Erythroblast (primary cell): ENCODE measurements around the gene GPX4.
A peak's percentile ranks its signal among the peaks of the same experiment; 100 is the strongest.
"Not testable (repeated sequence)": the region's sequence is repeated elsewhere in the genome, so short reads cannot be mapped to it uniquely, and the experiment has no call there.

Experiments
- DNase-seq, 2 experiments: peaks; one replicate each; lab custom pipeline; 2025; lab: John Stamatoyannopoulos, UW
- GATA1 ChIP-seq: IDR thresholded peaks from 2 replicates; pipeline ENCODE4 v1.6.1; 2011; ENCODE audit warnings: low read depth, mild to moderate bottlenecking, control low read depth, low read length, moderate library complexity
- POLR2A ChIP-seq: IDR thresholded peaks from 2 replicates; pipeline ENCODE4 v1.6.1; 2011; ENCODE audit warnings: mild to moderate bottlenecking, low read length

Gene GPX4

DNA sequence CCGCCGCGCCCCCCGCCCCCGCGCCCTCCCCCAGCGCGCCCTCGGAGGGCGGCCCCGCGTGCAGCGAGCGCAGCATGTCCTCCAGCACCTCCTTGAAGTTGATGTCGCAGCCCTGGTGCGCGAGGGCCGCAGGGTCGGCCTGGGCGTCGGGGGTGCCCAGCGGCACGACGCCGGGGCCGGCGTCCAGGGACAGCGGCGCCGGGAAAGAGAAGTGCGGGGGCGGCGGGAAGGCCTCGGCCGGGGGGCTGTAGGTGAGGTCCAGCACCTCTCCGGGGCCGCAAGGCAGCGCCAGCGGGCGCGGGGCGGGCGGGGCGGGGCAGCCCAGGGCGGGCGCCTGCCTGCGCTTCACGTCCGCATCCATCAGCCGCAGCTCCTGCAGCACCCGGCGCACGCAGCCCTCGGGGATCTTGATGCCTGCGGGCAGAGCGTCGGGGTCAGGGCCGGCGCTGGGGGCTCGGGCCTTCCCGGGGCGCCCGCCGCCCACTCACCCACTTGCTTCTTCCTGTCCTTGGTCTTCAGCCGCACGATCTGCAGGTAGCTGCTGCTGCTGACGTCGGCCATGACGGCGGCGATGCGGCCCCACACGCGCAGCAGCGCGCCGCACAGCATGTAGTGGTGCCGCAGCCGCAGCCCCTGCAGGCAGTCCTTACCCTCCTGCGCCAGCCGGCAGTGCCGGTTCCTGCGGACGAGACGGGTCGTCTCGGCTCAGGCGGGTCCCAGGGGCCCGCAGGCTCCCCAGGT lies 4.7 kb downstream of the GPX4 start:
- no peak for DNase-seq
- no peak for TF ChIP-seq GATA1
- TF ChIP-seq POLR2A = no peak

DNA sequence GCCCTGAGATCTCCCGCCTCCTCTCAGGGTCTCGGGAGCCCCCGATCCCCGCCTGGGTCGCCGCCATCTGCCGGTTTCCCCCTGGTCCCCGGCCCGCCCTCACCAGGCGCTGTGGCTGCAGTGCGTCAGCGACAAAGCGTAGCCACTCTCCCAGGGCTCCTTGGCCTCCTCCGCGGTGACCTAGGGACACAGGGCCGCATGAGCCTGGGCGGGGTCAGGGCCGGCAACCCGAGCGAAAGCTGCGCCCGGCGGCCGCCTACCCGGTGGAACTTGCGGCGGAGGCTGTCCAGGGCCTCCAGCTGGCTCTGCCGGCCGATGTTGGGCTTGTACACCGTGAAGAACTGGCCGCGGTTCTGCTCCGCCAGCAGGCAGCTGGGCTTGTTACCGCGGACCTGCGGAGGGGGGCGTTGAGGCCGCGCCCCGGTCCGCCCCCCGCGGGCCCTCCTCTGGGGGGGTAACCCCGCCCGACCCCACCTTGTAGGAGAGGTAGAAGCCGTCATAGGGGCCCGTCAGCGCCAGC lies 5.3 kb downstream of the GPX4 start:
- TF ChIP-seq GATA1 (no peak), POLR2A (no peak)
- no peak for DNase-seq

DNA sequence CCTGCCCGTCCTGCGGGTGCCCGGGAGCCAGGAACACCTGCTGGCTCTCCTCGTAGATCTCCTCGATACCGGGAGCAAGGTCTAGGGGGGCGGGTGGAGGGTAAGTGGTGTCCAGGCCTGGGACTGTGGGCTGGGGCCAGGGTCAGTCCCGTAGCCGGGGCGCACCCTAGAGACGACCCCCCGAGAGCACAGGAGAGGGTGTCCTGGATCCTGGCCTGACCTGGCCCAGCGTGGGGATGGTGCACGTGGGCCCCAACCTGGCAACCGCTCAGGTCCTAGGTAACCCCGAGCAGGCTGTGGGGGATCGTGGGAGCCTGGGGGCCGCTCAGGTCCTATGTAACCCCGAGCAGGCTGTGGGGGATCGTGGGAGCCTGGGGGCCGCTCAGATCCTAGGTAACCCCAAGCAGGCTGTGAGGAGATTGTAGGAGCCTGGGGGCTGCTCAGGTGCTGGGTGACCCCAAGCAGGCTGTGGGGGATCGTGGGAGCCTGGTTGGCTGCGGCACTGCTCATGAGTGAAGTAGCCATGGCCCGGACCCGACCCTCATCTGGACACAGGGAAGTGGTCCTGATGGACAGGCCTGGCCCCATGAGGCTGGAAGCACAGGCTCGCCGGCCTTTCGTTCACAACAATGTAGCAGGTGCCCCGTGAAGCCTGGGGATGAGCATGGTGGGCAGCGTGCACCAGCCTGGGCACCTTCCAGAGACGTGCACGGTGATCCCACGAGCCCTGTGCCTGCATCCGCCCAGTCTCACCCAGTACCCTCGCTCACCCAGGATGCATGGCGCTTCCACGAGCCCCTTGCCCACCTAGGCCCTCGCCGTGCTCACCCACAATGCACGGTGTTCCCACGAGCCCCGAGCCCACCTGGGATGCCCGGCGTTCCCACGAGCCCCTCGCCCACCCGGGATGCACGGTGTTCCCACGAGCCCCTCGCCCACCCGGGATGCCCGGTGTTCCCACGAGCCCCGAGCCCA lies 6.2 kb downstream of the GPX4 start:
- TF ChIP-seq POLR2A (no peak), GATA1 (no peak)
- no peak for DNase-seq

DNA sequence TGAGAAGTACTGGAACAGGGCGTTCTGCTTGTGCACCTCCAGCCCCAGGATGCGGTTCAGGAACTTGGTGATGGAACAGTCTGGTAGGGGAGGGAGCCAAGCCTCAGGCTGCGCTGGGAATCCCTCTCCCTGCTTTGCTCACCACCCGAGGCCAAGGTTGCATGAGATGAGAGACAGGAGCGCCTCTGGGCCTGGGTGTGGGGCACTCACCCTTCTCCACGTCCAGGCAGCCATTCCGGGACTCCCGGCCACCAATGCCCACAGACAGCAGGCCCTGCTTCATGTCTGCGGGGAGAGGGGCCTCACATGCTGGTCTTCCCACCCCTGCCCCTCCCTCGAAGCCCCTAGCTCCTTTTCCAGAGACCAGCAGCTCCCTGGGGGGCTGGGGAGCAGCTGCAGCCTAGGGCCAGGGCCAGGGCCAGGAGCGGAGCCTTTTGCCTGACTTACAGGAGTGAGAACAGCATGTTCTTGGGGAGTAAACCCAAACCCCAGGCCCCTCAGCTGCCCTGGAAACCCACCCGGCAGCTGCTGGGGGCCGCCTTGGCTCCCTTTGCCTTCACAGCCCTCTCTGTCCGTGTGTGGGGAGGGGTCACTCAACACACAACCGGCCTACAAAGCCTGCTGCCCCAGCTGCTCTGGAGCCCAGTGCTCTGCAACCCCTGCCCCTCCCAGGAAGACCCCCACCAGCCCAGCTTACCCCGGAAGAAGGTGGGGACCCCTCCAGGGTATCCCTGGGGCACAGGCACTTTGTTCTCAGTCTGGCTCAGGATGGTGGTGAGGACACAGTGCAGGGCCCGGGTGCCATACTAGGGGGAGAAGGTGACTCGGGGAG lies 7.2 kb downstream of the GPX4 start:
- DNase-seq = no peak
- no peak for TF ChIP-seq POLR2A
- TF ChIP-seq GATA1 = no peak

DNA sequence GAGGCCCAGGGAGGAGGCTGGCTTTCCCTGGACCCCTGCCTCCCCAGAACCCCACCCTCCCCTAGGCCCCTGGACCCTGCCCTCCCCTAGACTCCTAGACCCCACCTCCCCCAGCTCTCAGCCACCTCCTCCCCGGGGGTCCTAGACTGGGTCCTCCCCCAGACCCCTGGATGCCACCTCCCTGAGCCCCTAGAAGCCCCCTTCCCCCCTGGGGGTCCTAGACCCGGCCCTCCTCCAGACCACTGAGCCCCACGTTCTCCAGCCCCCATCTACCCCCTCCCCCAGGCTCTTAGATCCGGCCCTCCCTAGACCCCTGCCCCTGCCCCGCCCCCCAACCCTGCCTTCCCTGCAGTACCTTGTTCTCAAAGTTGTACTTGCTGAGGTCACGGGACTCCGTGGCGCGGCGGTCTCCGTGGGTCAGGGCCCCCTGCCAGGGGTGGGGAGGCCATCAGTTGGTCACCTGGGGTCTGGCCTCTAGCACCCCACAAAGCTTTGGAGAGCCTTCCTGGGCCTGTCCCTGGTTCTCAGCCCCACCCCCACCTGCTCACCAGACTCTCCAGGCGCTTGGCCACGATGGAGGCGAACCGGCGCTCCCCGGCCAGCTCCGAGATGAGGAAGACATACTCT lies 8.0 kb downstream of the GPX4 start:
- TF ChIP-seq GATA1 (no peak), POLR2A (no peak)

DNA sequence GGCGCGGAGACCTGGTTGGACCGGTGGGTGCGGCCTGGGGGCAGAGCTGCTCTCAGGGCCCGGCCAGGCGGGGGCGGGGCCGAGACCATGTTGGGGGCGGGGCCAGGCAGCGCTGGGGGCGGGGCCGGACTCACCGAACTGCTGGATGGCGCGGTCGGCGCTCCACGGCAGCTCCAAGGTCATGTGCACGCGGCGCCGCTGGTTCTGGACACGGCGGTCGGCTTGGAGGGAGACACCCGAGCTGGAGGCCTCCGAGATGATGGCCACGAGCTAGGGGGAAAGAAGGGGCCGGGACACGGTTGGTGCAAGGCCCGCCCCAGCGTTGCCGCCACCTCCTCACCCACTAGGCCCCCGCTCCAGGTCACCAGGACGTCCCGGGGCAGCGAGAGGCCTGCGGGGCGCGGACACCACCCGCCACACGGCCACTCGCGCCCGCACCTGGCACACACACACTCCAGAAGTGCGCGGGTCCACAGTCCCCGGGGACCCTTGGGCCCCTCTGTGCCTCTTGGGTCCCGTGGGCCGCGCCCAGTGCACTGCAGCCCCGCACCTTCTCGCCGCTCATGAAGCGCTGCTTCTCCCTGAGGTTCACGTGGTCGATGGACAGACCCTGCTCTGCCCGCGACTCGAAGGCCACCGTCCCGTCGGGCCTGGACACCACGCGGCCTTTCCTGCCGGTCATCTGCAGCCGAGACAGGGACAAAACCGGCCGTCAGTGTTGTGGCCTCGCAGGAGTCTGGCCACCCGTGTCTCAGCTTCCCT lies 8.7 kb downstream of the GPX4 start:
- DNase-seq = peak in 1 of 2 experiments; percentile 39
- TF ChIP-seq POLR2A (no peak), GATA1 (no peak)

More for the DNA sequence above, 8.0 kb downstream of the GPX4 start:
- no peak for DNase-seq

DNA sequence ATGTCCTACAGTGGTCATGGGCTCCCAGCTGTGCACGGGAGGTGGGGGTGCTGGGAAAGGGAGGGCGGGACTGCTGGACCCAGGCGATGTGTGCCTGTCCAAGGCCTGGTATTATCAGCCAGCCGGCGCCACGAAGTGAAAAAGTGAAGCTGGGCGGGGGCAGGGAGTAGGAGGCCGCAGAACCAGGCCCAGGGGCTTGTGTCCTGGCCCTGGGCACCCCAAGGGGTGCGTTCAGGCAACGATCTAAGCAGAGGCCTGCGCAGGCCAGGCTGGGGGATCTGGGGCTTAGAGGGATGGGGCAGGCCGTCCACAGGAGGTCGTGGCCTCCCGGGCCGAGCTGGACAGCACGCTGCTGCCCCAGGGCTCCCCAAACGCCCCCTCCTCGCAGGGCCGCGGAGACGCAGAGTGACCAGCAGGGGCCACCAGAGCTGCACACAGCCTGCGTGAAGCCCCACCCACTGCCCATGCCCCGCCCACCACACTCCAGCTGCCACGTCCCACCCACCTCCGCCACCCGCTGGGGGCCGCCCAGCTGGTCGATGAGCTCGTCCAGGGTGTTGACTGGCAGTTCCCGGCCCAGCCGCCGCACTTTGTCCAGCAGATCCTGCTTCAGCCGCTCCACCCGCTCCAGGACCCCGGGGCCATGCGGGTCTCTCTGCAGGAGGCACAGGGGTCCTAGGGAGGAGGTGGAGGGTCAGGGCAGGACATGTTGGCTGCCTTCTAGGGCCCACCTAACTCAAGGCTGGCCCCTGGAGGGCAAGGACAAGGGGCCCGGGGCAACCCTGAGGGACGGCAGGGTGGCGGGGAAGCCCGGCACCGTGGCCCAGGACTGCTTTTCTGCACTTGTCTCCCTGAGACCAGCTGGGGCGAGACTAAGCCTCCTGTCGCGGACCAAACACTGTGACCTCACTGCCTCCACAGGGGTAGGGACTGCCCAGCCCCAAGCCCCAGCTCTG lies 9.5 kb downstream of the GPX4 start:
- DNase-seq = peak; percentile 95 to 98
- TF ChIP-seq GATA1 = no peak
- no peak for TF ChIP-seq POLR2A

DNA sequence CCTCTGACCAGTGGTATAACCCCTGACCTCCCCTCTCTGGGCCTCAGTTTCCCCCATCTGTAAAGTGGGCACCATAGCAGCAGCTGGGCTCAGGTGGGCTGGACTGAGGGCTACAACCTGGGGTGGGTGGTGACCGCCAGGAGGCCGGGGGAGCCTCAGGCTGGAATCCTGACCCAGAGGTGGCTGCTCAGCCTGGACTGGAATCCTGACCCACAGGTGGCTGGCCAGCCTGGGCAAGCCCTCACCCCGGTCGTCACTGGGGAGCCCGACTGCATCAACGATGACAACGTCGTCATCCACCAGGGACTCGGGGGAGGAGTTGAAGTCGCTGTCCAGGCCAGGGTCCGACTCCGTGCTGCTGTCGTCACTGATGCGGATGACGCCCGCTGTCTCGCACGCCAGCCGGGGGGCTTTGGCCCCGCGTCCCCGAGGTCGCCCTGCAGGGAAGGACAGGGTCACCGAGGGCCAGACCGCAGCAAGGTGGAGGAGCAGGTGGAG lies 10.2 kb downstream of the GPX4 start:
- no peak for DNase-seq
- TF ChIP-seq GATA1 (no peak), POLR2A (no peak)

DNA sequence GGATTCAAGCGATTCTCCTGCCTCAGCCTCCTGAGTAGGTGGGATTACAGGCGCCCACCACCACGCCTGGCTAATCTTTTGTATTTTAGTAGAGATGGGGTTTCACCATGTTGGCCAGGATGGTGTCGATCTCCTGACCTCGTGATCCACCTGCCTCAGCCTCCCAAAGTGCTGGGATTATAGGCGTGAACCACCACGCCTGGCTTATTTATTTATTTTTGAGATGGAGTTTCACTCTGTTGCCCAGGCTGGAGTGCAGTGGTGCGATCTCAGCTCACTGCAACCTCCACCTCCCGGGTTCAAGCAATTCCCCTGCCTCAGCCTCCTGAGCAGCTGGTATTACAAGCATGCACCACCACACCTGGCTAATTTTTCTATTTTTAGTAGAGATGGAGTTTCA lies 10.9 kb downstream of the GPX4 start:
- DNase-seq = not testable (repeated sequence)

DNA sequence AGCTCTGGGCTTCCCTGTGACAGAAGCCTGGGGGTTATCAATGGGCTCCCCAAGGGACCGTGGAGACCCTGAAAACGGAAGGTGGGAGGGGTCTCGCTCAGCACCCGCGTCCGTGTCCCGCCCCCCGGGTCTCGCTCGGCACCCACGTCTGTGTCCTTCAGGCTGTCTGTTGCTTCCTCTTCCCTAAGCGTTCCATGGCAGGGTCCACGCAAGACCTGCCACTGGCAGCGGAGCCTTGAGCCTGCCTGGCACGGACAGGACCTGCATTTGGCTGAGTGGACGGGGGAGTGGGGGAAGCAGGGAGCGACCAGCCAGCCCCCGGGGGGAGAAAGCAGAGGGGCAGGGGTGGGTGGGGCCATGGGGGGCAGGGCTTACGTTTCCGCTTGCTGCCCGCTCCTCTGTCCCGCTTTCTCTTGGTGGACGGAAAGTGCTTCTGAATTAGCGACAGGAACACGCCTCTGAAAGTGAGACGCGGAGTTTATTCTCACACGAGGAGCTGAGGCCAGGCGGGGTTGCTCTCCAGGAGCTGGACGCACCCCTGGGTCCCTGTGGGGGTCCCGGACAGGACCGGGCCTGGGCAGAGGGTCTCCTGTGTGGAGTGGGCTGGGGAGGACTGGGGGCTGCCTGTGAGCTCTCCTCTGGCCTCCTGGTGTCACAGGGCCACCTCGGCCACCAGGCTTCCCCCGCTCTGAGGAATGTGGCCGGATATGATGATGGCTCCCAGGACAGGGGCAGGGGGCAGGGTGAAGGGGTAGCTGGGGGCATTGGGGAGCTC lies 12.0 kb downstream of the GPX4 start:
- no peak for TF ChIP-seq GATA1
- TF ChIP-seq POLR2A = no peak
- no peak for DNase-seq
